Aorta (tissue), 5 donors: ENCODE results near the gene CCHCR1. TPM values are rescaled to one million over a fixed set of nuclear protein-coding genes. Genes with fewer than 3 reads are reported as not detected.
A peak's percentile ranks its signal among the peaks of the same experiment; 100 is the strongest.

Source experiments
- ATAC-seq: fragments of 200-7000 bp; cut with Tn5 transposase; one replicate; pipeline ENCODE4 v1.9.1; 2022; ENCODE audit warnings: moderate library complexity; ENCODE audit not compliant: low FRiP score
- DNase-seq, 2 donors: peaks; one replicate each; pipeline ENCODE4 v3.0.0-alpha.2; 2020
- H3K27ac ChIP-seq, 2 donors: one replicate each; pipeline ENCODE4 v1.5.1; 2013; ENCODE audit warnings: low read length in 2 of 2, mild to moderate bottlenecking in 2 of 2, moderate library complexity in 2 of 2, control low read depth in 1 of 2, inconsistent platforms in 1 of 2, low read depth in 1 of 2
- H3K27me3 ChIP-seq, 2 donors: one replicate each; pipeline ENCODE4 v1.6.1; 2013; ENCODE audit warnings: control low read depth in 1 of 2, low read length in 1 of 2, mild to moderate bottlenecking in 1 of 2, moderate library complexity in 1 of 2; ENCODE audit not compliant: insufficient read depth in 2 of 2, control insufficient read depth in 1 of 2
- H3K36me3 ChIP-seq, 2 donors: one replicate each; pipeline ENCODE4 v1.6.1; 2013; ENCODE audit warnings: control low read depth in 1 of 2, low read length in 1 of 2, mild to moderate bottlenecking in 1 of 2; ENCODE audit not compliant: insufficient read depth in 2 of 2, control insufficient read depth in 1 of 2
- H3K4me1 ChIP-seq, 2 donors: one replicate each; pipeline ENCODE4 v1.6.1; 2013; ENCODE audit warnings: low read length in 2 of 2, control low read depth in 1 of 2, mild to moderate bottlenecking in 1 of 2, moderate library complexity in 1 of 2; ENCODE audit not compliant: insufficient read depth in 2 of 2, control insufficient read depth in 1 of 2
- H3K4me3 ChIP-seq, 2 donors: one replicate each; pipeline ENCODE4 v1.5.1; 2013; ENCODE audit warnings: low read length in 2 of 2, control low read depth in 1 of 2, mild to moderate bottlenecking in 1 of 2
- H3K9me3 ChIP-seq: one replicate; pipeline ENCODE4 v1.6.1; 2013; ENCODE audit warnings: mild to moderate bottlenecking, low read length; ENCODE audit not compliant: control insufficient read depth
- WGBS, 2 donors: extraction: QIAGEN DNeasy Blood & Tissue Kit; methylation state at CpG; one replicate each; pipeline ENCODE4 v1.1.7; 2013; 5-methylcytosine and 5-hydroxymethylcytosine counted together
- intact Hi-C, 2 donors: fragments of 100-400 bp; cut with DNase I; formaldehyde crosslinking; loops; one replicate each; pipeline versions ENCODE4 v1.14.2 to v1.15.0; 2022
- polyA plus RNA-seq, 2 donors: library from polyadenylated mRNA; stranded (reverse); fragments of 200-250 nt; gene quantifications; one replicate each; pipeline ENCODE4 v1.2.3, GENCODE V29; 2013
- total RNA-seq, 2 donors: library from RNA; stranded (reverse); fragmentation: NEBNext Ultra II Directional; extraction: Animal tissue kit (Norgen Biotek cat#: 25700); gene quantifications; one replicate each; pipeline ENCODE4 v1.2.1, GENCODE V29; 2021
- donor health status: healthy with polysubstance abuse.
- donor health status: Bipolar disorder and iron deficiency.
- donor health status: DM: no; HTN: no; CAD: no.
- donor health status: DM: no; HTN: no; CAD: no.
- donor health status: DM: yes; HTN: yes; CAD: no.

The CCHCR1 gene
- total and polyA plus RNA-seq, 4 donors = 7.0 to 23.2 (median 17.5) TPM

- no peak for DNase-seq
- Histone ChIP-seq H3K4me1 (peaks cover 0 to 3% of the 10 kb centered on the region in 2 donors), H3K9me3 (no peaks in the 10 kb centered on the region), H3K27ac (no peak within 1 kb of the TSS), H3K4me3 (no peak within 1 kb of the TSS), H3K36me3 (no peaks in the 10 kb centered on the region), H3K27me3 (no peaks in the 10 kb centered on the region)
- no peak for ATAC-seq
- WGBS, 2 donors = 91 to 93% methylated on average over 26 of the region's 26 CpGs
- intact Hi-C loops = no loop called here
These were observed 37.3 kb downstream of the CCHCR1 start, which contains the start of gene CDSN for GRCh38 chr6:31120151-31120915. Gene CDSN, minus strand, starts transcription at chr6:31120446. Its CDS starts 27 bp downstream, at chr6:31120419.

- H3K27me3 ChIP-seq = no peaks in the 10 kb centered on the region
- H3K36me3 ChIP-seq = no peaks in the 10 kb centered on the region
- peak; percentile 40 to 54 for DNase-seq
- no peaks in the 10 kb centered on the region for H3K9me3 ChIP-seq
- H3K4me1 ChIP-seq = peaks cover 0 to 7% of the 10 kb centered on the region in 2 donors
- intact Hi-C loops = no loop called here
- no peak for ATAC-seq
- no peak overlapping the region for H3K4me3 ChIP-seq
- no peak overlapping the region for H3K27ac ChIP-seq
- WGBS, 2 donors = 96 to 97% methylated on average over 7 of the region's 7 CpGs
These were observed 39.4 kb downstream of the CCHCR1 start for GRCh38 chr6:31118178-31118577.

GRCh38 chr6:31116661-31117385 is 40.8 kb downstream of the CCHCR1 start:
- Histone ChIP-seq H3K27ac (no peak overlapping the region), H3K36me3 (no peaks in the 10 kb centered on the region), H3K4me1 (peaks cover 0 to 7% of the 10 kb centered on the region in 2 donors), H3K27me3 (no peaks in the 10 kb centered on the region), H3K4me3 (no peak overlapping the region), H3K9me3 (no peaks in the 10 kb centered on the region)
- DNase-seq (peak; percentile 45 to 69), ATAC-seq (no peak)
- intact Hi-C loops = no loop called here
- 79 to 86% methylated on average over 19 of the region's 19 CpGs for WGBS, 2 donors

GRCh38 chr6:31115941-31116560 is 41.6 kb downstream of the CCHCR1 start:
- Histone ChIP-seq H3K27ac (no peak overlapping the region), H3K36me3 (no peaks in the 10 kb centered on the region), H3K27me3 (no peaks in the 10 kb centered on the region), H3K4me3 (no peak overlapping the region), H3K4me1 (peaks cover 0 to 7% of the 10 kb centered on the region in 2 donors), H3K9me3 (no peaks in the 10 kb centered on the region)
- ATAC-seq (no peak), DNase-seq (peak; percentile 32 to 60)
- WGBS, 2 donors = 96 to 98% methylated on average over 12 of the region's 12 CpGs
- intact Hi-C loops = no loop called here

GRCh38 chr6:31114970-31115849 is 42.4 kb downstream of the CCHCR1 start:
- intact Hi-C loops = no loop called here
- Histone ChIP-seq H3K4me3 (no peak overlapping the region), H3K36me3 (no peaks in the 10 kb centered on the region), H3K27me3 (no peaks in the 10 kb centered on the region), H3K4me1 (peaks cover 0 to 7% of the 10 kb centered on the region in 2 donors), H3K9me3 (no peaks in the 10 kb centered on the region), H3K27ac (no peak overlapping the region)
- WGBS, 2 donors = 71 to 81% methylated on average over 9 of the region's 9 CpGs
- DNase-seq (peak; percentile 22 to 37), ATAC-seq (no peak)

- intact Hi-C loops = no loop called here
- Histone ChIP-seq H3K27ac (no peak within 1 kb of the TSS), H3K4me1 (peaks cover 0 to 7% of the 10 kb centered on the region in 2 donors), H3K27me3 (no peaks in the 10 kb centered on the region), H3K36me3 (no peaks in the 10 kb centered on the region), H3K4me3 (no peak within 1 kb of the TSS), H3K9me3 (no peaks in the 10 kb centered on the region)
- ATAC-seq (peak; percentile 89), DNase-seq (peak; percentile 94 to 95)
- WGBS, 2 donors = 0 to 3% methylated on average over 3 of the region's 3 CpGs
These were observed 43.1 kb downstream of the CCHCR1 start, which contains the start of gene PSORS1C1 for GRCh38 chr6:31114541-31114878. Gene PSORS1C1, plus strand, starts transcription at chr6:31114800. Its CDS starts 14,833 bp downstream, at chr6:31129633.

GRCh38 chr6:31113861-31114540 is 43.6 kb downstream of the CCHCR1 start:
- no peaks in the 10 kb centered on the region for H3K27me3 ChIP-seq
- H3K27ac ChIP-seq = no peak overlapping the region
- peaks cover 0 to 7% of the 10 kb centered on the region in 2 donors for H3K4me1 ChIP-seq
- intact Hi-C loops = no loop called here
- H3K36me3 ChIP-seq = no peaks in the 10 kb centered on the region
- no peaks in the 10 kb centered on the region for H3K9me3 ChIP-seq
- no peak overlapping the region for H3K4me3 ChIP-seq
- peak; percentile 25 to 57 for DNase-seq
- no peak for ATAC-seq
- 74% methylated on average over 7 of the region's 7 CpGs for WGBS, 2 donors

- Histone ChIP-seq H3K36me3 (no peaks in the 10 kb centered on the region), H3K4me3 (no peak within 1 kb of the TSS), H3K27me3 (no peaks in the 10 kb centered on the region), H3K27ac (no peak within 1 kb of the TSS), H3K4me1 (peaks cover 0 to 7% of the 10 kb centered on the region in 2 donors), H3K9me3 (no peaks in the 10 kb centered on the region)
- intact Hi-C loops = no loop called here
- ATAC-seq (no peak), DNase-seq (no peak)
- 93 to 98% methylated on average over 5 of the region's 5 CpGs for WGBS, 2 donors
These were observed 45.1 kb downstream of the CCHCR1 start, which contains the start of gene C6orf15 for GRCh38 chr6:31112478-31112877. Gene C6orf15, minus strand, starts transcription at chr6:31112575. Its CDS starts 20 bp downstream, at chr6:31112555.
